Spleen (tissue), 7 donors: ENCODE data around the gene RIPK4.

Experiments used
- CTCF ChIP-seq, 11 experiments: fragments of 200-600 bp in 7 of 11; fragments of 450-650 bp in 4 of 11; sonication (generic) in 4 of 11; IDR thresholded peaks in 8 of 11; conservative IDR thresholded peaks in 3 of 11; 1 replicate in 7 of 11; 2 replicates in 4 of 11; pipeline versions ENCODE4 v1.4.0 to v1.8.0; 2016 to 2021; ENCODE audit warnings: antibody characterized with exemption in 11 of 11, inconsistent platforms in 4 of 11, mild to moderate bottlenecking in 1 of 11
- POLR2A ChIP-seq, 3 donors: fragments of 450-650 bp; IDR thresholded peaks; one replicate each; pipeline ENCODE4 v1.5.1; 2017; ENCODE audit warnings: antibody characterized with exemption in 3 of 3, mild to moderate bottlenecking in 1 of 3
- POLR2AphosphoS5 ChIP-seq, 3 donors: sonication (generic); formaldehyde crosslinking; IDR thresholded peaks; one replicate each; pipeline ENCODE4 v1.5.1; 2017; ENCODE audit warnings: antibody characterized with exemption in 3 of 3
- donor health status: DM: no; HTN: no; CAD: no; lungs with moderate emphysema.
- donor health status: DM: no; HTN: no; CAD: no.
- donor health status: DM: no; HTN: no; CAD: no.

GRCh38 chr21:41733951-41734689 is 32.7 kb downstream of the RIPK4 start:
- no peak for TF ChIP-seq CTCF (IDR thresholded peaks at IDR 0.05 in 8 of 11, conservative IDR thresholded peaks at IDR 0.05 in 3 of 11)
- TF ChIP-seq POLR2A (IDR thresholded peaks at IDR 0.05), result no peak
- TF ChIP-seq POLR2AphosphoS5 (IDR thresholded peaks at IDR 0.05), result no peak
